Stimulated activated CD8-positive, alpha-beta memory T cell treated with anti-CD3 and anti-CD28 coated beads, Interleukin-12 subunit alpha, Interleukin-12 subunit beta, amount 100 ng/mL, for 24 hours (primary cell): ENCODE measurements around the gene RBM15.

Experiments
- DNase-seq: peaks from one replicate; pipeline ENCODE4 v3.0.0-alpha.2; 2020; ENCODE audit errors: extremely low read depth

The RBM15 gene

DNA sequence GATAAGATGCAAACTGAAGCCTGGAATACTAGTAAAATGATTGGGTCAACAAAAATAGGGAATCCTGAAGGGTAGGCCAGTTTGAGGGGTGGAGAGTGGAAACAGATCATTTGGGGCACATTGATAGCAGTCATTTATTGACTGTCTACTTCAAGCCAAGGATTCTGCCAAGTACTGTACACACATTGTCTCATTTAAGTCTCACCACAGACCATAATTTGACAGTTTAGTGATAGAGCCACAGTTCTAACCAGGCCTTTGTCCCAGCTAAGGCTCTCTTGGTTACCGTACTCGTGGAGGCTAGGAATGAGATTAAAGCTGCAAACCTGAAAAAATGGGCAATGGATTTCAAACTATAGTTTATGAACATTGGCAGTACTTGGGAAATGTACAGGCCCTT is 11.2 kb downstream of the RBM15 start:
- DNase-seq = no peak

DNA sequence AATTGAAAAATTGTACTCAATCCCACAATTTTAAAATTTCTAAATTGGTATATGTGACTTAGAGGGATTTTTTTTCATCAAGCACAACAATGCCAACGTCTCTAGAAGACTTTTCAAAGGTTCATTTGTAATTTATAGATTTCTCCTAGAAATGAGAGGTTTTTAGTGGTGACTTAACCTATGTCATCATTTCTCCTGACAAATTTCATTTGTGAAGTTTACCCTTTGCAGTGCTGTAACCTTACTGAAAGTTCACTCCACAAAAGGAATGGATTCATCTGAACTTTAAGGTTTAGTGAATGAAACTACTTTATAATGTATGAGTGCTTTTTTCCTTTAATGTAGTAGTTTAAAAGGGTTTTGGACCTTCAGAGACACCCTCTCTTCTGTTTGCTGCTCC is 16.1 kb downstream of the RBM15 start:
- no peak for DNase-seq

DNA sequence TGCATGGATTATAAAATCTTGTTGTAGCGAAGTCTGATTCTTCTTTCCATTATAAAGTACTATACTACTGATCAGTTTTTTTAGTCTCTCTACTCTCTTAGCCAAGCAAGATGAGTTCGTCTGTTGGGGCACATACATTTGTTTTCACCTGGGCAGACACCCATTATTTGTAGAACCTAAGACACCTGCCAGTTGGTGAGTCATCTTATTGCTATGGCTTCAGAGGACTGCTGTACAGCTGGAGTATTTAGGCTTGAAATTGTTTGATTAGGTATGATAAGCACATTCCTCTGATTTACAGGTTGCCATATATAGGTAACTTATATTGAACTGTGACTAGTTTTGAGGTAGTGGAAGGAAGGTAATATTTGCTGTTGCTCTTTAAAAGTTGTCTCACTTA is 17.2 kb downstream of the RBM15 start:
- no peak for DNase-seq

DNA sequence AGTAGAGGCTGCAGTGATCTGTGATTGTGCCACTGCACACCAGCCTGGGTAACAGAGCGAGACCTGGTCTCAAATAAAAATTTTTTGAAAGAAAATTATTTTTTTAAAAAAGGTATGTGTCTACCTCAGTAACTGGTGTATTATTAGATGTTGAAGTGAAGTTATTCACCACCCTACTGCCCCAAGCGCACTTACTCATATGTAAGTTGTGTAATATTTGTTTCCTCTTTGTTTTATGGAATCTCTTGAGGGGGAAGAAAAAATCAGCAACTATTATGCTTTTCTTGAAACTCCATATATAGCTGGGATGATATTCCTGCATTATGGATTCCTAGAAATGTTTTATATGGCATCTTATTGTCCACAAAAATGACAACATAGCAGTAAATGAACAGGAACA is 21.3 kb downstream of the RBM15 start:
- no peak for DNase-seq

DNA sequence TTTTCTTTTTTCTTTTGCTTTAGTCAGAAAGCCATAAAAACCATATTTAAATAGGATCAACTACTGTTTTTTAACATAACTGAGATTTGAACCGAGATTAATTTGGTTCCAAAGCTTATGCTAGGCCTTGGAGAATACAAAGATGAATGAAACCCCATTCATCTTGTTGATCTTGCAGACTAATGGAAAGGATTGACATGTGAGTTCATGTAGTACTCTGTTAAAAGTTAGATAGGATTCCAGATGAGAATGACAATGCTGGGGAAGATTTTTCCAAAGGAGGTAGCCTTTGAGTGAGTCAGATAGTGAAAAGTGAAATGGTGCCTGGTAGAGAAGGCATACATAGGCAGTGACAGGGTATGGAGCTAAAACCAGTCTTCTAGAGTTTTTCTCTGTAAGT is 22.7 kb downstream of the RBM15 start:
- DNase-seq = no peak

DNA sequence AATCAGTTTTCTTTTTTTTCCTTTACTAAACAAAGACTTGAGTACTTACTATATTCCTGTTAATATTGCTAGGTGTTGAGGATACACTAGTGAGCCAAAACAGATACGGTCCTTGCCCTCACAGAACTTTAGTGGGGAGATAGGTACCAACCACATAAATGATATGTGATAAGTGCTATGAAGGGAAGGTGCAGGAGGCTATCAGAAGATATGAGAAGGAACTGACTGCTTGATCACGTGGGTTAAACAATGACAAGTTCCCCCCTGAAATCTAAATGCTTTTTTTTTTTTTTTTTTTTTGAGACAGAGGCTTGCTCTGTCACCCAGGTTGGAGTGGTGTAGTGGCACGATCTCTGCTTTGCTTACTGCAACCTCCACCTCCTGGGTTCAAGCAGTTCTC is 25.0 kb downstream of the RBM15 start:
- DNase-seq = no peak

DNA sequence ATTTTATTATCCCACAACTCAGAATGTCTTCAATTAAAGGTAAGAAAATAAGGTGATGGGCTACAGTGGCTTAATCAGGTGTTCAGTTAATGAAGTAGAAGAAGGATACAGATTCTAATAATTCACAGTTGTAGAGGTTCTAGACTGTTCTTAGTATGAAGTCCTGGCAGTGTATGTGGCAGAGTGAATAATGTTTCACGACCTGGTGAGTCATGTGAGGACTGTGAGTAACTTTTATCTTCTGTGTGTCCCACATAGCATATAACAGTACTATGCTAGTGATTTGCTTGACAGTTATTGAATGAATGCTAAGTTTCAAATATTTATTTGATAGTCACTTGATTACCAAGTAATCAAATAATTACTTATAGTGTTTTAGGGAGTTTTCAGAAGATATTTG is 31.6 kb downstream of the RBM15 start:
- no peak for DNase-seq

DNA sequence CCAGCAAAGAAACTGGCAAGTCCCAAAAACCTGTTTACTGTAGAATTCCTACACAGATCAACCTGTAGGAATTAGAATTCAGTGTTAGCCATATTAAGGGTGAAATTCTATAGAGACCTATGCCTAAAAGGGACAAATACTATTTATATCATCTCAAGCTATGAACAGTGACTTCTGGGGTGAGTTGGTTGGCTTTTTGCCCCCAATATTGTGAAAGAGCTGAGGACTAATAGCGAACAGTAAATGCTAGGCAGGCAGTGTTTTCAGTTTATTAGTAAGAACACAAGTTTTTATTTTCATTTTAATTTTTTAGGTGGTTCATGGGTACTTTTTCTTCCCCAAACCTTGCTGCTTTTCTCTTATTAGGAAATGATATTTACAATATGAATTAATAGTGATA is 36.3 kb downstream of the RBM15 start:
- no peak for DNase-seq

DNA sequence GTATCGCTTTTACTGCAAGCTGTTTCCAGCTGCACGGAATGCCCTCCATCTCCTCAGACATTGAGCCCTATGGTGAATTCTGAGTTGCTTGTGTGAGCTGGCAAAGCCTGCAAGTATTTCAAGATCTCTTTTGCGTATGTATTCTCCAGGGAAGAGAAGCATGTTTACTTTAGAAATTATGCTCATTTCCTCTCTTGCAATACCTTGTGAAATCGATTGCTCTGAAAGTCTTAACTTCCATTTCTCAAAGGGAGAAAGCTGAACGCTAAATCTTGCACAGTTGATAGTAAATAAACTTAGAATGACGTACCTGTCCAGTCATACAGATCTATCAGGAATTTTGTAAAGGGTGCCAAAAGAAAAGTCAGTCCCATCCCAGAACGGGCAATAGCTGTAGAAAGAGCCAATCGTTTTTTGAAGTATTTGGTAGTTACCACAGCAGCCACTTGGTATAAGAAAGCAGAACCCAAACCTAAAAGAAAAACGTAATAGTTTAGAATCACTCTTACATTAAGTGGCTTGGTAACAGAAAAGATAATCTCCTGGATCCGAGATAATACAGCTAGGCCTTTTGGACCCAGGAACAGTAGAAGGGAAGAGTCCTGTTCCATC is 41.6 kb downstream of the RBM15 start:
- DNase-seq = no peak

DNA sequence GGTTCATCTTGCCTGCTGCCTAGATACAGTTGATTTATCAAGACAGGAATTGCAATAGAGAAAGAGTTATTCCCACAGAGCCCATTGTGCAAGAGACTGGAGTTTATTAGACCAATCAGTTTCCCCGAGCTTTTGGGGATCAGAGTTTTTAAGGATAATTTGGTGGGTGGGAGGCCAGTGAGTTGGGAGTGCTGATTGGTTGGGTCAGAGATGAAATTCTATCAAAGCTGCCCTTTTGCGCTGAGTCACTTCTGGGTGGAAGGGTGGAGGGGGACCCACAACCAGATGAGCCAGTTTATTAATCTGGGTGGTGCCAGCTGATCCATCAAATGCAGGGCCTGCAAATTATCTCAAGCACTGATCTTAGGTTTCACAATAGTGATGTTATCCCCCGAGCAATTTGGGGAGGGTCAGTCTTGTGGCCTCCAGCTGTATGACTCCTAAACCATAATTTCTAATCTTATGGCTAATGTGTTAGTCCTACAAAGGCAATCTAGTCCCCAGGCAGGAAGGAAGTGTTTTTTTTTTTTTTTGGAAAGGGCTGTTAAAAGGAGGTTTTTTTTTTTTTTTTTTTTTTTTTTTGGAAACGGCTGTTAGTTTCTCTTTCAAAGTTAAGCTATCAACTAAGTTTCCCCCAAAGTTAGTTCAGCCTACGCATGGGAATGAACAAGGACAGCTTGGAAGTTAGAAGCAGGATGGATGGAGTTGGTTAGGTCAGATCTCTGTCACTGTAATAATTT is 44.2 kb downstream of the RBM15 start:
- DNase-seq = no peak

DNA sequence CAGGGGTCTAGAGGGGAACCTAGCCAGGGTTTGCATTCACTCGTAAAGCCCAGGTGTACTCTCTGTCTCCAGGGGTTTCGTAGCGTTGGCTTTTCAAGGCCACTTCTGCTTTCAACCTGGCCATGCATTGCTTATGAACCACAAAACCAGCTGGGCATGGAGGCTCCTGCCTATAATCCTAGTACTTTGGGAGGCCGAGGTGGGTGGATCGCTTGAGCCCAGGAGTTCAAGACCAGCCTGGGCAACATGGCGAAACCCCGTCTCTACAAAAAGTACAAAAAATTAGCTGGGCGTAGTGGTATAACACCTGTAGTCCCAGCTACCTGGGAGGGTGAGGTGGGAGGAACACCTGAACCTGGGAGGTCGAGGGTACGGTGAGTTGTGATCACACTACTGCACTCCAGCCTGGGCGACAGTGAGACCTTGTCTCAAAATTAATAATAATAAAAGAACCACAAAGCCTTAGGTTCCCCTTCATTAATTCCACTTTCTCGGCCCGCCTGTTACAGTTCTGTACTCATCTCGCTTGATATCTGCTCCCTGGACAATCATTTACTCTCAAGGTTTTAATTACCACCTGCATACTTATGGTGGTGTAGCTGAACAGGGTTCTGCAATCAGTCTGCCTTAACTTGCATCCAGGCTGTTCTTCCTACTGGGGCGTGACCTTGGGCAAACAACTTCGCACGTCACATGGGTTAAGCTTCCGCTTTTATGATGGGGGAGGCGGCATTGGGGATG is 45.6 kb downstream of the RBM15 start:
- DNase-seq = no peak

DNA sequence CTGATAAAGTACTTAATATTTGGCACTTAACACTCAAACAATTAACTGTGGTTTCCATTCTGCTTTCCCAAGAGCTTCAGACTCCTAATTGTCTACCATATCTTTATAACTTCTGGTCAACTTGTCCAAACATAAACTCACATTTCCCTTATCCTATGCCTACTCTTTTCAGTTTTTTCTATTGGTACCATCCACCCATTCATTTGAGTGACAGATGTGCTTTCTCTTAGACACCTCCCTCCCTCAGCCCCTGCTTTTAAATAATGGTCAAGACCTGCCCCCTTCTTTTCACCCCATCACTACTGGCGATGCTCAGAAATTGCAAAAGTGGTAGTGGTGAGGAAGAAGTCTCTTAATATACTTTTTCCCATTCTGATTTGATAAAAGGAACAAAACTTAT is 46.2 kb downstream of the RBM15 start:
- DNase-seq = no peak

DNA sequence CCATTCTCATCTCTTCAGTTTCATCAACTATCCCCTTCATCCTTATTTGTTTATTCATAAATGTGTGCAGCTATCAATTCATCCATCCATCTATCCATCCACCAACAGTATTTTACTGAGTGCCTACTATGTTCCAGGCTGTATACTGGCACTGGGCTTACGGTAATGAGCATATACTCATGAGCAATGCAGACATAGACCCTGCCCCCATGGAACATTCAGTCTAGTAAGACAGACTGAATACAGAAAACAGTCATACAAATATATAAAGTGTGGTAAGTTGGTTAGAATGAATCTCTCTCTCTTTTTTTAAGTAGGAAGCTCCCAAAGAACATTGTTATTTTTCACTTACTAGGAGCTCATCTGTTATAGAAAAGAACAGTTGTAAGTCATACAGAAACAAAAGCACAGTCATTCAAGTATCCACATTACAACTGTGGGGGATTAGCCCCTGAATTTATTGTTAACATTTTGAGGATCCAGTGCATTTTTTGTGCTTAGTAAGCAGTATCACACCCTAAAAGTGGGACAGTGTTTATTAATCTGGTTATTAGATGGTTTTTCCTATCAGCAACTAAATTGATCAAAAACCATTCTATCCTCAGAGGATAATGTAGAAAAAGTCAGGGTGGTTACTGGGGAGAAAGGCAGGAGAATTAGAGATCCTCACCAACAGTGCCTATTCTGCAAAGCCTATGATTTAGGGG is 48.0 kb downstream of the RBM15 start:
- no peak for DNase-seq

DNA sequence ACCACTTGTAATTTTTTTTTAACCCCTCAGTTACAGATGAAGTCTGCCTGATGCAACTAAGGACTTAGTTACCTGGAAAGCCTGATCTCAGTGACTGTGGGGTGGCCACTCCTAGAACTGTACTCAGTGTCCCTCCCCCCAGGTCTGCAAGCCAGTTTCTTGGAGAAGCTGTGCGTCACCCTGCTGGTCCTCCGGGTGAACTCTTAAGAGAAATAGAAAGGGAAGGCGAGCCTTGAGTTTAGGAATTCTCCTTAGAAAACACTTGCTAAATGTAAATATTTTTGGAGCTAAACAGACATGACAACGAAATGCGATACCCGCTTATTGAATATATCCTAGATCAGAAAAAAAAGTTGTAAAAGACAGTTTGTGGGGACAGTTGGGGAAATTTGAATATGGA is 50.9 kb downstream of the RBM15 start:
- no peak for DNase-seq

DNA sequence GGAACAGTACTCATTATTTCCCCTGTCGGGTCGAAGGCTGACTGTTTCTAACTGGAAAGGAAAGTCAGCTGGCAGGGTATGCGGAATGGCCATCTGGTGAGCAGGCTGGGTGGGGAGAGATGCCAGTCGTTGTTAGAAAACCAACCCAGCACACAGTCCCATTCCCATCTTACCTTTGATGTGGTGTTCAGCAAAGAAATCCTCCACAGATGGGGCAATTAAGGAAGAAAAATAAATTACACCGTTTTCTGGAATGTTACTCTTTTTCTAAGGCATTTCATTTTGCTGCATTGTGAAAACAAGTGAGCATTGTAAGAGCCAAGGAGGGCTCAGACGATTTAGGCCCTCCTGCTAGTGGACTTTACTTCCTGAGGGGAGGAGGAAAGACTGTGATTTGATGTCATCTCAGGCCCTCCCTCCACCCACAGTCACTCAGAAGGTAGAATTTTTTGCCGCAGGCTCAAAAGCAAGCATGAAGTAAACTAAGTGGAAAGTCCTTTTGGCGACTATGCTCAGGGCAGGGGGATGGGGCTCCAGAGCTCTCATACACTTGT is 51.6 kb downstream of the RBM15 start, which contains the start of gene SLC16A4:
Gene SLC16A4, minus strand, starts transcription at position 335 of the 554 bp plus-strand sequence. CDS start 1,703 bp downstream, outside the sequence.
- DNase-seq = no peak

DNA sequence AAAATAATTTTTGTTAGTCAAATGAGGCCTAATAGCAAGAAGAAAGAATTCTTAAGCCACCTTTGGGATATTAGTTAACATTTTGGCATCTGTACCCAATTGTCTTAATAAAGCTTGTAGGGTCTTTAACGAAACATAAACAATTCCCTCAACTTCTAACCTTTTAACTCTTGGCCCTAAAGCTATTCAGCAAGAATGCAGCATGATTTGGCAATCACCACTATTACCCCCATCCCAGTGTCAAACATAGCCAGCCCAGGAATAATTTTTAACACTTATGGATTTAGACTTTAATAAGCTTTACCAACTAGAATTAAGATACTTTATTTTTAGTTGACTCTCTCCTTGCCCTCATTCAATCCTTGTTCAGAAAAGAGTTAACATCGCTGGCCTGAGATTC is 54.1 kb downstream of the RBM15 start:
- DNase-seq = no peak

DNA sequence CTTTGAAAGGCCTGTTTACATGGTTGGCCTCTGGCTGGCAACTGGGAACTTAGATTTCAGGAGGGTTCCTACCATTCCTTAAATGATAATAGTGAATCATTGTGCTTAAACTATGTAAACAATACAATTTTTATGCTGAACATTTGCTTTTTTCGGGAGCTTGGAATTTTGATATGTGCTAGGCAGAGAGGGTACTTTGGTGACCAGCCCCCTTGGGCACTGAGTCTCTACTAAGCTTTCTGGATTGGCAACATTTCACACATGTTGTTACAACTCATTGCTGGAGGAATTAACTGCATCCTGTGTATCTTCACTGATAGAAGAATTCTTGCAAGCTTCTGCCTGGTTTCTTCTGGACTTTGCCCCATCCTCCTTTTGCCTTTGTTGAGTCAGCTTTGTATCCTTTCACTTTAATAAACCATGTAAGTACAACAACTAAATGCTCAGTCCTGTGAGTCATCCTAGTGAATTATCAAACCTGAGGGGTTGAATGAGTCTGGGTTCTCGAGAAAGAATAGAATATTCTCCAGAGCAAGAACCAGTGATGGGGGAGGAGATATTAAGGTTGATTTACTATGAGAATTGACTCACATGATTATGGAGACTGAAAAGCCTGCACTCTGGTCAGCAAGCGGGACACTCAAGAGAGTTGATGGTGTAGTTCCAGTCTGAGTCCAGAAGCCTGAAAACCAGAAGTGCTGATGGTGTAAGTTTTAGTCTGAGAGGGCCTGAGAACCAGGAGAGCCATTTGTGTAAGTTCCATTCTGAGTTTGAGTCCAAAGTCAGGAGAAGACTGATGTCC is 54.7 kb downstream of the RBM15 start:
- no peak for DNase-seq

DNA sequence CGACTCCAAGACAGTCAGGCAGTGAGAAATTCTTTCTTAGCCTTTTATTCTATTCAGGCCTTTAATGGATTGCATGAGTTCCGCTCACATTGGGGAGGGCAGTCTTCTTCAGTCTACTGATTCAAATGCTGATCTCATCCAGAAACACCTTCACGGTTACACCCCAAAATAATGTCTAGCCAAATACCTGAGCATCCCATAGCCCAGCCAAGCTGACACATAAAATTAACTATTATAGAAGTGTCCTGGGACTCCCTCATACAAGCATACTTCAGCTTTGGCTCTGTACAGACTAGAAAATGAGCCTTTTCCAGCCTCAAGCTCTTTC is 55.3 kb downstream of the RBM15 start:
- DNase-seq = no peak
